Nephron progenitor cell (in vitro differentiated cells): ENCODE data around the gene MRPL2.

Source experiments
- DNase-seq: peaks from one replicate; pipeline ENCODE4 v3.0.0; 2021
- H3K27ac Mint-ChIP-seq: 2 replicates; pipeline ENCODE4 v1.8.0; 2021; ENCODE audit warnings: mild to moderate bottlenecking, moderate library complexity, mixed read lengths
- H3K27me3 Mint-ChIP-seq: 2 replicates; pipeline ENCODE4 v1.8.0; 2021; ENCODE audit warnings: mild to moderate bottlenecking, low read depth, mixed read lengths; ENCODE audit not compliant: poor library complexity
- H3K36me3 Mint-ChIP-seq: 2 replicates; pipeline ENCODE4 v1.8.0; 2021; ENCODE audit warnings: low read depth, mixed read lengths
- H3K4me1 Mint-ChIP-seq: 2 replicates; pipeline ENCODE4 v1.8.0; 2021; ENCODE audit warnings: mixed read lengths
- H3K4me3 Mint-ChIP-seq: 2 replicates; pipeline ENCODE4 v1.8.0; 2021; ENCODE audit warnings: mild to moderate bottlenecking, moderate library complexity, mixed read lengths
- H3K9me3 Mint-ChIP-seq: 2 replicates; pipeline ENCODE4 v1.8.0; 2021; ENCODE audit warnings: mild to moderate bottlenecking, moderate library complexity, mixed read lengths
- TF ChIP-seq, protein P1 (sequence below): fragments of 200-600 bp; sonication (generic); IDR thresholded peaks from 2 replicates; pipeline ENCODE4 v1.5.0; 2021; ENCODE audit warnings: antibody characterized with exemption

Gene MRPL2

GRCh38 chr6:43092635-43093034 is 33.4 kb upstream of the MRPL2 start:
- TF ChIP-seq, protein P1, sequence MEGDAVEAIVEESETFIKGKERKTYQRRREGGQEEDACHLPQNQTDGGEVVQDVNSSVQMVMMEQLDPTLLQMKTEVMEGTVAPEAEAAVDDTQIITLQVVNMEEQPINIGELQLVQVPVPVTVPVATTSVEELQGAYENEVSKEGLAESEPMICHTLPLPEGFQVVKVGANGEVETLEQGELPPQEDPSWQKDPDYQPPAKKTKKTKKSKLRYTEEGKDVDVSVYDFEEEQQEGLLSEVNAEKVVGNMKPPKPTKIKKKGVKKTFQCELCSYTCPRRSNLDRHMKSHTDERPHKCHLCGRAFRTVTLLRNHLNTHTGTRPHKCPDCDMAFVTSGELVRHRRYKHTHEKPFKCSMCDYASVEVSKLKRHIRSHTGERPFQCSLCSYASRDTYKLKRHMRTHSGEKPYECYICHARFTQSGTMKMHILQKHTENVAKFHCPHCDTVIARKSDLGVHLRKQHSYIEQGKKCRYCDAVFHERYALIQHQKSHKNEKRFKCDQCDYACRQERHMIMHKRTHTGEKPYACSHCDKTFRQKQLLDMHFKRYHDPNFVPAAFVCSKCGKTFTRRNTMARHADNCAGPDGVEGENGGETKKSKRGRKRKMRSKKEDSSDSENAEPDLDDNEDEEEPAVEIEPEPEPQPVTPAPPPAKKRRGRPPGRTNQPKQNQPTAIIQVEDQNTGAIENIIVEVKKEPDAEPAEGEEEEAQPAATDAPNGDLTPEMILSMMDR = no peak
- H3K27me3 Mint-ChIP-seq = no peaks in the 10 kb centered on the region
- H3K36me3 Mint-ChIP-seq = no peaks in the 10 kb centered on the region
- no peak for DNase-seq
- H3K27ac Mint-ChIP-seq = peak overlapping the region; percentile 77
- no peak overlapping the region for H3K4me3 Mint-ChIP-seq
- no peaks in the 10 kb centered on the region for H3K9me3 Mint-ChIP-seq
- peaks cover 88% of the 10 kb centered on the region for H3K4me1 Mint-ChIP-seq

GRCh38 chr6:43091436-43091991 is 32.3 kb upstream of the MRPL2 start:
- DNase-seq = no peak
- Mint-ChIP-seq H3K27ac (peak overlapping the region; percentile 99), H3K27me3 (no peaks in the 10 kb centered on the region), H3K36me3 (no peaks in the 10 kb centered on the region), H3K4me3 (no peak overlapping the region), H3K9me3 (no peaks in the 10 kb centered on the region), H3K4me1 (peaks cover 88% of the 10 kb centered on the region)
- TF ChIP-seq, protein P1 = no peak

- Mint-ChIP-seq H3K4me3 (peak overlapping the region; percentile 66), H3K9me3 (no peaks in the 10 kb centered on the region), H3K4me1 (peaks cover 88% of the 10 kb centered on the region), H3K27me3 (no peaks in the 10 kb centered on the region), H3K36me3 (no peaks in the 10 kb centered on the region), H3K27ac (peak overlapping the region; percentile 99)
- TF ChIP-seq, protein P1 = no peak
- no peak for DNase-seq
Observed at GRCh38 chr6:43091020-43091419, 31.8 kb upstream of the MRPL2 start.

DNA sequence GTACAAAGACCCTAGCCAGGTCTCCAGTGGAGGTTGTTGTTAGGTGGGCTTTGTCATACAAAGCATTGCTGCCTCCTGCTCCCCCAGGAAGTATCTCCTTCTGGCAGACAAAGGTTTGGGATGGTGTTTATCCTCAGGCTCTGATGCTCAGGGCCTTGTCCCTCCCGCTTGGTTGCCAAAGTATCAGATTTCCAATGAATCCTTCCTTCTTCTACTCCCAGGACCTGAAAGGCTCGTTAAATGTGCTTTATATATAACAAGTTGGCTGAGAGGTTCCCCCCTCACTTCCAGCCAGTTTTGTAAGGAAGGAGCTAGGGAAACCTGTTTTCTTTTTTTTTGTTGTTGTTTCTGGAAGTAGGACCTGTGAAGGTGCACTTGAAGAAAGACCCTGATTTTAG is 31.3 kb upstream of the MRPL2 start:
- Mint-ChIP-seq H3K4me1 (peaks cover 87% of the 10 kb centered on the region), H3K36me3 (no peaks in the 10 kb centered on the region), H3K9me3 (no peaks in the 10 kb centered on the region), H3K4me3 (peak overlapping the region; percentile 66), H3K27ac (peak overlapping the region; percentile 99), H3K27me3 (no peaks in the 10 kb centered on the region)
- TF ChIP-seq, protein P1 = no peak
- no peak for DNase-seq

DNA sequence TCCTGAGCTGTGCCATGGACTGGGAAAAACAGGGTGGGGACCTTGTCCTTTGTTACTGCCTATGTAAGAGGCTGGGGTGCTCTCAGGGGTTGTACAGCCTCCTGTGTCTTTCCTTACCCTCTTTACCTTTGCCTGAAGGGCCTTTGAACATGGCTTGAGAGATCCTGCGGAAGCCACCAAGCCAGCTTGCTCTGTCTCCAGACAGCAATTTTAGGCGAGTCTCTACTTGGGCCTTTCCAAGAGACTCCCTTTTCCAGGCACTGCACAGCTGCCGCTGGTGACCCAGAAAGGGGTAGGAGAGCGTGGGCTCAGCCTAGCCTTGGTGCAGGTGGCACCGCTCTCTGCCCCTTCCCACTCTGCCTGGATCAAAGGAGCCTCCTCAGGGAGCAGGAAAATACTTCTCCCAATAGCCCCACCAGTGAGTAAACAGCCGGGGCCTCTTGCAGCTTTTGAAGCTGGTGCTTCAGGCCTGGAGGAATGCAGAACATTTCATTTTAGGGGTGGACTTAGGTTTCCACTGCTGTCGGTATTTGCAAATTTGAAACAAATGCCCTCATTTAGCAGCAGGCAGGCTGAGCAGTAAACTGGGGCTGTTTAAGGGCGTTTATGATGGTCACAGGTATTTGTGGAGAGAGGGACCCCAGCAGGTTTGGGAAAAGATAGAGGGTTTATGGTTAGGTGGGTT is 30.8 kb upstream of the MRPL2 start:
- H3K4me1 Mint-ChIP-seq = peaks cover 83% of the 10 kb centered on the region
- DNase-seq = no peak

More for the DNA sequence above, 30.8 kb upstream of the MRPL2 start:
- Mint-ChIP-seq H3K9me3 (no peaks in the 10 kb centered on the region), H3K27ac (peak overlapping the region; percentile 99), H3K27me3 (no peaks in the 10 kb centered on the region), H3K36me3 (no peaks in the 10 kb centered on the region), H3K4me3 (peak overlapping the region; percentile 66)
- TF ChIP-seq, protein P1 = no peak
